ENCODE data around the gene SLC20A1.

SLC20A1 gene

DNA sequence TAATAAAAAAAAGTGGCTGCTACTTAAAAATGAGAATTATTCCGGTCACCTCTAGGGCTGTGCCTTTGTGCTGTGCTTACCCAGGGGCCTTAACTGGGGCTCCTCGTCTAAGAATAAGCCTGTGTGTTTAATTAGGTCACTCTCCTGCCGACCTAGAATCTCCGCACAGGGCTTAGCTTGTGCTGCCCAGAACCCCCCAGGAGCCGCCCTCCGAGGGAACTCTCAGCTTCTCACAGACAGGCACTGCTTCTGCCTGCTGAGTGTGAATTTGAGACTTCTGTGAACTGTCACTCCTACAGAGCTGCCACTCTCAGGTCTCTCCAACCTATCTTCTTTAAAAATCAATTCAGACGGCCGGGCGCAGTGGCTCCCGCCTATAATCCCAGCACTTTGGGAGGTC, 63.2 kb downstream of the SLC20A1 start:
- DNase-seq (ENCODE audit: low read depth, low spot score) = no peak

DNA sequence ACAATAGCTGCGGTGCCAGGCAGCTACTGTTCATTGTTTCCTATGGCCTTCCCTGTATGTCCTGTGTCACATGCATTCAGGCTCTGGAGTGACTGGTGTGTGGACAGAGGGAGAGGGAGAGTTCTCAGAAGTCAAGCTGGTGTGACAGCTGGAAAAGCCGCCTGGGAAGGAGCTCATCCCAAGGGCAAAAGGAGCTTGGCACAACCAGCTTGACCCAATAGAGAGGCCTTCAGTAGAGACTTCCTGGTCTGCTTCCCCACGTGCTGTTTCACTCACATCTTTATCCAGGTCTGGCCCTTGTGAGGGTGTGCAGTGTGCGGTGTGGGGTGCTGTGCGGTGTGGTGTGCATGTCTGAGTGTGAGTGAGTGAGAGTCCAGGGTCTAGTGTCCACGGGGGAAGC, 64.0 kb downstream of the SLC20A1 start:
- DNase-seq (ENCODE audit: low read depth, low spot score) = no peak

DNA sequence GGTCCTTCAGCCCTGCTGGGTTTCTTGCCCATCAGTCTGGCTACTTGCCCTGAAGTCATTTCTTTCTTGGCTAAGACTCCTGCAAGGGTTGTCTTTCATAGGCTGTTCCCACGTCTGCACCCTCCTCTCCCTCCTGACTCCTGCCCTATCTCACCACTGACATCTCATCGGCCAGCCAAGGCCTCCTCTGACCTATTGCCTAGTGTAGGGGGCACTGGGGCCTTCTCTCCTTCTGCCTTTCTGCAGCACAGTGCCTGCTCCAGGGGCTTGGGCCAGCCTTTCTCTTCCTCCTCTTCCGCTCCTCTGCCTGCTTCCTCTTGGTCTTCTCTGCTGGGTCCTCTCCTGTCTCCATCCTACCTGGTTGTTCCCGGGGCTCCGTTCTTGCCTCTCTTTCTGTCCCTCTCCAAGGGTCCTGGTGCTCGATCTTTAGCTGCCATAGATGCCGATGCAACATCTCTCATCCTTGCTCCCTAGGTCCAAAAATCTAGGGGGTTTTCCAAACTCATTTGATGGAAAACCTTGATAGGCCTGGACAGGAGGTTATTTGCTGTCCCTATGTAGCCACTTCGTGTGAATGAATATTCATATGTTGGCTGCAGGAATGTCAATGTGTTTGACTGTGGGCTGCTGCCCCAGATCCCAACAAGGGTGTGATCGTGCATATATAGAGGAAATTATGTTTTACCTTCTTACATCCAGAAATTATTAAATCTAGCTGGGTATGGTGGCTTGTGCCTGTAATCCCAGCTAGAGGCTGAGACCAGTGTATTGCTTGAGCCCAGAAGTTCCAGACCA, 65.4 kb downstream of the SLC20A1 start:
- no peak for DNase-seq (ENCODE audit: low read depth, low spot score)

DNA sequence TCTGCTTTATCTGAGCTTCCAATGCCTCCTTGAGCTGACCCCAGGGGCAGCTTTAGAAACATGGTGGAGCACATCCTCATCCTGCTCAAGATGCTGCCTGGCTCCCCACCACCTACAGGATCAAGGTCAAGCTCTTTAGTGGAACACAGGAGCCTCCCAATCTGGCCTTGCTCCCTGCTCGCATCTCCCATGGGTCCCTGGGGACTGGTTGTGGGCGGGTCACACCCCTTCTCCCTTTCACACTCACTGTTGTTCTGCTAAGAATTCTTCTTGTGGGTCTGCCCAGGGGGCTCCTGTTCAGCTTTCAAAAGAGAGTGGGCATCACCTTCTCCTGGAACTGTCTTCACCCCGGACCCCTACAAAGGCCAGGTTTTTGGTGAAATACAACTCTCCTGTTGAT, 66.7 kb downstream of the SLC20A1 start:
- DNase-seq (ENCODE audit: low read depth, low spot score) = no peak

DNA sequence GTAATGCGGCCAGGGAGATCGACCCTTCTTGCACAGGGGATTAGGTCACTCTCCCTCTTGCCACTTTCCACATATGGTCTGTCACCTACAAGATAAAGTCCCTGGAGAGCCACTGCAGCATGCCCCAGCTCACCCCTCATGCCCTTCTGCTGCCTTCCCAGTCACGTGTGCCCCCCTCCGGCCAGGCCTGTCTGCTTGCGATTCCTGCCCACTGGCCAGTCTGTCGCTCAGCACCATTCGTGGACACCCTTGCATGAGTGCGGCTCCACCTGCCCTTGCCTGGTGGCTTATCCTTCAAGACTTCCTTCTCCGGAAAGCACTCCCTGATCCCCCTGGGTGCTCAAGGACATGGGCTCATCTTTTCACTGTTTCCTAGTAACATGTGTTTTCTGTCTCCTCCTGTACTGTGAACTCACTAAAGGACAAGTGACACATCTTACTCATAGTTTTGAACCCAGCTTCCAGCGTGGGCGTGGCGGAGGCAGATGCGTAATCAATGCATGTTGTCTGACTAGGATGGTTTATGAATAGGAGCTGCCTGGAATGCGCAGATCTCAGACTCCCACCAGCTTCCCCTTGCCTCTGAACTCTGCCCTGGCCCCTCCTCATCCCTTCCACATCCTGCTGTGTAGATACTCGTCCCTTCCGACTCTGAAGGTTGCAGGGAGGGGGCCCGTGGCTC, 67.3 kb downstream of the SLC20A1 start:
- no peak for DNase-seq (ENCODE audit: low read depth, low spot score)

Measured in smooth muscle cell of the brain vasculature (primary cell).